Thoracic aorta (tissue), 2 donors: ENCODE data around the gene NDUFS5. TPM values are rescaled to one million over a fixed set of nuclear protein-coding genes. Genes with fewer than 3 reads are reported as not detected.
"Not testable (repeated sequence)": the region's sequence is repeated elsewhere in the genome, so short reads cannot be mapped to it uniquely, and the experiment has no call there.

ENCODE experiments used
- ATAC-seq: fragments of 150-250 bp; one replicate; pipeline ENCODE4 v1.8.0; 2017; ENCODE audit warnings: low read depth; ENCODE audit not compliant: insufficient number of reproducible peaks, low FRiP score
- DNase-seq: peaks from one replicate; pipeline ENCODE4 v3.0.0-alpha.2; 2020; ENCODE audit warnings: low spot score
- H3K27ac ChIP-seq, 2 donors: fragments of 200-600 bp; sonication (generic); 1 replicate in 1 of 2; 2 replicates in 1 of 2; pipeline ENCODE4 v1.5.1; 2016; ENCODE audit warnings: mild to moderate bottlenecking in 2 of 2, moderate library complexity in 2 of 2
- H3K27me3 ChIP-seq: fragments of 200-600 bp; sonication (generic); replicated peaks from 2 replicates; pipeline ENCODE4 v1.6.0; 2016; ENCODE audit warnings: mild to moderate bottlenecking; ENCODE audit not compliant: insufficient read depth
- H3K36me3 ChIP-seq: fragments of 200-600 bp; sonication (generic); one replicate; pipeline ENCODE4 v1.5.1; 2016
- H3K4me1 ChIP-seq, 2 donors: fragments of 200-600 bp; sonication (generic); 1 replicate in 1 of 2; 2 replicates in 1 of 2; pipeline versions ENCODE4 v1.5.1 to v1.6.0; 2016; ENCODE audit warnings: low read depth in 2 of 2, mild to moderate bottlenecking in 1 of 2; ENCODE audit not compliant: control insufficient read depth in 1 of 2
- H3K4me3 ChIP-seq: fragments of 200-600 bp; sonication (generic); 2 replicates; pipeline ENCODE4 v1.5.1; 2016; ENCODE audit warnings: mild to moderate bottlenecking
- H3K9me3 ChIP-seq: fragments of 200-600 bp; sonication (generic); 2 replicates; pipeline ENCODE4 v1.5.1; 2016
- CTCF ChIP-seq: fragments of 200-600 bp; sonication (generic); IDR thresholded peaks from one replicate; pipeline ENCODE4 v1.5.1; 2019; ENCODE audit warnings: antibody characterized with exemption
- total RNA-seq, 2 donors: library from RNA; depleted of rRNA; stranded (reverse); fragments of >200 nt; gene quantifications; one replicate each; pipeline versions ENCODE4 v1.1.0 to v1.2.3, GENCODE V29; 2016

NDUFS5 gene
- 100 to 1,000 TPM; 258 to 346 TPM for total RNA-seq

DNA sequence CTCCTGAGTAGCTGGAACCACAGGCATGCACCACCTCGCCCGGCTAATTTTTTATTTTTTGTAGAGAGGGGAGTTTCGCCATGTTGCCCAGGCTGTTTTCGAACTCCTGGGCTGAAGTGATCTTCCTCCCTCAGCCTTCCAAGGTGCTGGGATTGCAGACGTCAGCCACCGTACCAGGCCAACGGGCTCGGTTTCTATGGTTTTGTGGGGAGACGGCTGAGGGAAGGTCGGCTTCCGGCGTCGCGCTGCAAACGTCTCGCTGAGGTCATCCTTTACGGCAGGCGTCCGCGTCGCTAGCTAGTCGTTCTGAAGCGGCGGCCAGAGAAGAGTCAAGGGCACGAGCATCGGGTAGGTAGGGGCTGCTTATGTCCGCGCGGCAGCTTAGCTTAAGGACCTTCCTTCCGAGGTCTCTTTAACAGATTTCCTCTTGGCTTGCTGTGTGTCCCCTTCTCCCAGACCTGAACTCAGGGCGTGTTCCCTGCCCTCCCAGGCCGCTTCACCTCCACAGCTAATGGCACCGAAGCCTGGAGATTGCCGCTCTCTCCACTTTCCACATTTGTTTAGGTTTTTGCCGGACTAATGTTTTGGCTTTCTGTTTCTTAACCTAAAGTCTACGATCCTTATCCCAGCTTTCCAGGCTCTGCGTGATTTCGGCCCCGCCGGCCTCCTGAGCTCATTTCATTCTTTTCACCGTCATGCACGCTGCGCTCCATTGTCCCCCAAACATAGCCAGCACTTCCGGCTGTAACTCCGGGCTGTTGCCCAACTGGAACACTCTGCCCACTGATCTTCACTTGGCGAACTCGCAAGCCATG, at the start of gene NDUFS5:
NDUFS5 (plus strand) TSS at position 300 of the 815 bp plus-strand sequence. CDS start 2,375 bp downstream, outside the sequence.
- Histone ChIP-seq H3K4me3 (peak within 1 kb of the TSS; percentile 98), H3K36me3 (peaks cover 26% of the 10 kb centered on the region), H3K9me3 (no peaks in the 10 kb centered on the region), H3K27me3 (no peaks in the 10 kb centered on the region), H3K27ac (peak within 1 kb of the TSS; percentile 94 to 99), H3K4me1 (peaks cover 5 to 16% of the 10 kb centered on the region in 2 donors)
- ATAC-seq (peak; percentile 95), DNase-seq (peak; percentile 68)
- no peak for TF ChIP-seq CTCF

DNA sequence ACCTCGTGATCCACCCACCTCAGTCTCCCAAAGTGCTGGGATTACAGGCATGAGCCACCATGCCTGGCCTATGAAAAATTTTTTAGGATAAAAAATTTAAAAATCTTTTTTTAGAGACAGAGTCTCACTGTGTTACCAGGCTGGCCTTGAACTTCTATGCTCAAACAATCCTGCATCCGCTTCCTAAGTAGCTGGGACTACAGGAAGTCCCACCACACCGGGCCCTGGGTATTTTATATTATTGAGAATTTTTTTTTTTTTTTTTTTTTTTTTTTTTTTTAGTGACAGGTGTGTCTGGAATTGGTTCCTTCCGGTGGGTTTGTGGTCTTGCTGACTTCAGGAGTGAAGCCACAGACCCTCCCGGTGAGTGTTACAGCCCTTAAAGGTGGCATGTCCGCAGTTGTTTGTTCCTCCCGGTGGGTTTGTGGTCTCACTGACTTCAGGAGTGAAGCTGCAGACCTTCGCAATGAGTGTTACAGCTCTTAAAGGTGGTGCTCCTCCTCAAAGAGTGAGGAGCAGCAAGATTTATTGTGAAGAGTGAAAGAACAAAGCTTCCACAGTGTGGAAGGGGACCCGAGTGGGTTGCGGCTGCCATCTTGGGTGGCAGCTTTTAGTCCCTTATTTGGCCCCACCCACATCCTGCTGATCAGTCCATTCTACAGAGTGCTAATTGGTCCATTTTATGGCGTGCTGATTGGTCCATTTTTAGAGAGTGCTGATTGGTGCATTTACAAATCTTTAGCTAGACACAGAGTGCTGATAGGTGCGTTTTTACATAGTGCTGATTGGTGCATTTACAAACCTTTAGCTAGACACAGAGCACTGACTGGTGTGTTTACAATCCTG, 48.5 kb upstream of the NDUFS5 start:
- not testable (repeated sequence) for DNase-seq, H3K4me3 ChIP-seq, ATAC-seq

DNA sequence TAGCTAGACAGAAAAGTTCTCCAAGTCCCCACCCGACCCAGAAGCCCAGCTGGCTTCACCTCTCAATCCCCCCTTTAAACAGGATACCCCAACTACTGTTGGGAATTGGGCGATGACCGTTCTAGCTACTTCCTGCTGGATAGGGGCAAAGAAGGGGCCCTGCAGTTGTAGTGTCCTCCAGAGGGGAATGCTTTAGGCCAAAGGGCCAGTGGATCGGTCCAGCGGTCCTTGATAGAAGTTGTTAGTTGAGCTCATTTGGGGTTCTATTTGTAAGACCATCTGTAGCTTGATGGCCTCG, 48.0 kb upstream of the NDUFS5 start:
- not testable (repeated sequence) for H3K36me3 ChIP-seq, H3K4me1 ChIP-seq, H3K27ac ChIP-seq, H3K4me3 ChIP-seq, DNase-seq, H3K27me3 ChIP-seq, H3K9me3 ChIP-seq, ATAC-seq

More for the DNA sequence above, 48.5 kb upstream of the NDUFS5 start:
- not testable (repeated sequence) for H3K36me3 ChIP-seq, H3K9me3 ChIP-seq, H3K4me1 ChIP-seq, H3K27me3 ChIP-seq, H3K27ac ChIP-seq

- not testable (repeated sequence) for H3K27me3 ChIP-seq, H3K9me3 ChIP-seq, H3K27ac ChIP-seq, H3K4me1 ChIP-seq, ATAC-seq, DNase-seq, H3K4me3 ChIP-seq, H3K36me3 ChIP-seq
These were observed 46.8 kb upstream of the NDUFS5 start for GRCh38 chr1:38979380-38979779.

GRCh38 chr1:38989979-38990378, 36.2 kb upstream of the NDUFS5 start:
- no peaks in the 10 kb centered on the region for H3K36me3 ChIP-seq
- peaks cover 18 to 20% of the 10 kb centered on the region in 2 donors for H3K4me1 ChIP-seq
- no peaks in the 10 kb centered on the region for H3K9me3 ChIP-seq
- H3K27me3 ChIP-seq: no peaks in the 10 kb centered on the region
- DNase-seq: no peak
- TF ChIP-seq CTCF: no peak
- H3K4me3 ChIP-seq: peak overlapping the region; percentile 100
- ATAC-seq: no peak
- peak overlapping the region in 1 of 2 donors; percentile 95 for H3K27ac ChIP-seq

- Histone ChIP-seq H3K36me3 (no peaks in the 10 kb centered on the region), H3K4me3 (peak overlapping the region; percentile 100), H3K27me3 (no peaks in the 10 kb centered on the region), H3K9me3 (no peaks in the 10 kb centered on the region), H3K4me1 (peaks cover 18 to 20% of the 10 kb centered on the region in 2 donors), H3K27ac (peak overlapping the region; percentile 79 to 95)
- no peak for TF ChIP-seq CTCF
- DNase-seq (no peak), ATAC-seq (no peak)
These were observed 35.8 kb upstream of the NDUFS5 start for GRCh38 chr1:38990386-38990737.
